ENCODE data around the gene NFIX. TPM values are rescaled to one million over a fixed set of nuclear protein-coding genes. Genes with fewer than 3 reads are reported as not detected.

NFIX gene
- total and polyA plus RNA-seq, 9 of the 15 experiments (the other 6 are each of a cell fraction or from before 2014, with no cell fraction given): 0.28 to 26.8 (median 5.4) TPM

DNA sequence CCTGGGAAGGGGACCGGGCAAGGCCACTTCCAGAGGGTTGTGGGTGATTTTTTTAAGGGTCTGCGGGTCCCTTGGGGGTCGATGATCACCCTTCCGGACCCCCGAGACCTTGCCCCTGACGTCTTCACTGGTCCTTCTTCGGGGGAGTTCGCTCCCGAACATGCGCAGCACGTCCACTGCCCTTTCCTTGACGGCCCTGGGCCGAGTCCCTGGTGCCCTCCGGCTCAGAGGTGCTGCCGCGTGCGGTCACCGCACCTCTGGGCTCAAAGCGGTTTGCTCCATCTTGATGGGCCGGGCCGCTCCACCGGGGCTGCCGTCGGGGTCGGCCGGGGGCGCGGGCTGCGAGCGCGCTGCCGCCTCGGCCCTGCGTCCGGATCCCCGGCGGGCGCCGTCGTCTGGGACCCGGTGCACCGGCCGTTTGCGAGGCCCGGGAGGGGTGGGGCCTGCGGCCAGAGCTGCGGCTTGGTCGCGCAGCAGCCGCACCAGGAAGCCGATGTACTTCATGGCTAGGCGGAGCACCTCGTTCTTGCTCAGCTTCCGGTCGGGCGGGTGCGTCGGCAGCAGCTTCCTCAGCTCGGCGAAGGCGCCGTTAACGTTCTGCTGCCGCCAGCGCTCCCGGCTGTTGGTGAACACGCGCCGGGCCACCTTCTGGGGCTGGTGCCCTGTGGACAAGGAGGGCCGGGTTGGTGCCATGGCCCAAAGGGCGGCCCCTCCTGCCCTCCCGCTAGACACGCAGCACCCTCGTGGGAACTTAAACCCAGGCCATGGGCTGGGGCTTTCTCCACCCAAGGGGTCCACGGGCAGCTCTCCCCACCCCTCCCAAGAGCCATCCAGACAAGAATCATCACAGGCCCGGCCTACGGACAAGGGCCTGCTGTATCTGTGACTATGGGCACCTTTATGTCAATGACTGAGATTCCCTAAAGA lies 104.1 kb downstream of the NFIX start (continued):
- TF ChIP-seq ETV6 (IDR thresholded peaks at IDR 0.05; ENCODE audit: borderline replicate concordance in 1 of 2, low read depth in 2 of 2, low read length in 1 of 2) (no peak; a peak in 1 of 4 replicates), ETV6 (CRISPR knock-in tag; IDR thresholded peaks at IDR 0.05; ENCODE audit: borderline replicate concordance) (no peak), NR2C2 (CRISPR knock-in tag; IDR thresholded peaks at IDR 0.05) (0 out of 2 replicates have a peak, but pooled peaks have one; percentile 16), NR2C2 (tag; IDR thresholded peaks at IDR 0.05) (0 out of 2 replicates have a peak, but pooled peaks have one; percentile 53), MEF2A (IDR thresholded peaks at IDR 0.05; ENCODE audit: control insufficient read depth, low read depth, low read length) (no peak), OTX1 (CRISPR knock-in tag; IDR thresholded peaks at IDR 0.05) (peak; percentile 71; the same call in 1 of the 2 replicates), NR2C1 (IDR thresholded peaks at IDR 0.05) (no peak), NR2C1 (tag; IDR thresholded peaks at IDR 0.05) (0 out of 2 replicates have a peak, but pooled peaks have one; percentile 14), HSF4 (CRISPR knock-in tag; IDR thresholded peaks at IDR 0.05; ENCODE audit: borderline replicate concordance) (peak; percentile 46; the same call in 1 of the 2 replicates), ZNF143 (CRISPR knock-in tag; IDR thresholded peaks at IDR 0.05) (no peak), SREBF1 (IDR thresholded peaks at IDR 0.05; ENCODE audit: borderline replicate concordance, low read depth, low read length) (no peak), KLF1 (tag; IDR thresholded peaks at IDR 0.05) (peak; percentile 66), GTF2A2 (tag; IDR thresholded peaks at IDR 0.05) (no peak)
- TF ChIP-seq, protein P1, sequence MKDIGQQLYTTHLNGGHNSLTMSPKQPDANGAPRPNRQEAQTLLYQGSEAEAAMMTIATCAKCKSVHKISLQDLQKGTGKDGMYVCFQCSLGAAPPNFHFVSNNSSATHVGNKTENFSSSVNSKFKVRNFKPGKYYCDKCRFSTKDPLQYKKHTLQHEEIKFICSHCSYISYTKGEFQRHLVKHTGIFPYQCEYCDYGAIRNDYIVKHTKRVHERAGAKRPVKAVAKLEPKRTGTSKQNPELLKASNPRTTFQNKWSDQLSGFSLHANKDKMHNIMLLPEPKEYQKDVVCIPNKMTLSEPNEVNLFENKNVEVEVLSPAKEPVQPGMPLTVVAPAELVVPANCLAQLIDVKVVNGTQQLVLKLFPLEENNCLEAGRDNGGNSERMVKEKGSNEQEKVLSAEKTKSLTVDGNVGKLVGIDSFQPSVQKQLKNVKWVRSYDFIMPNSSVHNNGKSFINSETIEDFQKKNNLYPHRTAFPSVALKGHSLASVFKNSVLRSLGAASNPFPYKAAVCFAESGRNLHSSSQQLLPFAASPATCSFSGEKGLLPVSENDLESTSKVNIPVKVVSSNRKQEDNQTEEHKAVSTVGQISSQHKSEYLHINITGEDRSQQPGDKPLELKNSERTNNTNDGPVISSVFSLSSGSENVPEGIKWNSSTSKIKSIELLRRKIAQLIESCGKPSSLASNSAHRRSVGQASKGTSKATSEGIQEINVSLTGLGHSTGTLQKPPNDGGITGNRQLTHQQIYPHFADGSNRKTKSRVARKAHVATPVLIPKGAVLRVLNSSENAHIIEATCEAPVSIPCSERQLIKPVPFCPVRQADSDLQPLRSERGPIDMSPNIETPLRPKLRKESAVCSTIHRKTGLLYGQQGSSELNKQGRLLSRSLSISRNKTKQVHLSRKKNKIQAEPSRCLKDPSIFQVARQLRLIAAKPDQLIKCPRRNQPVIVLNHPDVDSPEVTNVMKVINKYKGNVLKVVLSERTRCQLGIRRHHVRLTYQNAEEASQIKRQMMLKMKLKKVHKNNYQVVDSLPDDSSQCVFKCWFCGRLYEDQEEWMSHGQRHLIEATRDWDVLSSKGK (CRISPR knock-in tag; IDR thresholded peaks at IDR 0.05): no peak
- TF ChIP-seq, protein P2, sequence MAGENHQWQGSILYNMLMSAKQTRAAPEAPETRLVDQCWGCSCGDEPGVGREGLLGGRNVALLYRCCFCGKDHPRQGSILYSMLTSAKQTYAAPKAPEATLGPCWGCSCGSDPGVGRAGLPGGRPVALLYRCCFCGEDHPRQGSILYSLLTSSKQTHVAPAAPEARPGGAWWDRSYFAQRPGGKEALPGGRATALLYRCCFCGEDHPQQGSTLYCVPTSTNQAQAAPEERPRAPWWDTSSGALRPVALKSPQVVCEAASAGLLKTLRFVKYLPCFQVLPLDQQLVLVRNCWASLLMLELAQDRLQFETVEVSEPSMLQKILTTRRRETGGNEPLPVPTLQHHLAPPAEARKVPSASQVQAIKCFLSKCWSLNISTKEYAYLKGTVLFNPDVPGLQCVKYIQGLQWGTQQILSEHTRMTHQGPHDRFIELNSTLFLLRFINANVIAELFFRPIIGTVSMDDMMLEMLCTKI (IDR thresholded peaks at IDR 0.05; ENCODE audit: partially characterized antibody): no peak
- TF ChIP-seq, protein P3, sequence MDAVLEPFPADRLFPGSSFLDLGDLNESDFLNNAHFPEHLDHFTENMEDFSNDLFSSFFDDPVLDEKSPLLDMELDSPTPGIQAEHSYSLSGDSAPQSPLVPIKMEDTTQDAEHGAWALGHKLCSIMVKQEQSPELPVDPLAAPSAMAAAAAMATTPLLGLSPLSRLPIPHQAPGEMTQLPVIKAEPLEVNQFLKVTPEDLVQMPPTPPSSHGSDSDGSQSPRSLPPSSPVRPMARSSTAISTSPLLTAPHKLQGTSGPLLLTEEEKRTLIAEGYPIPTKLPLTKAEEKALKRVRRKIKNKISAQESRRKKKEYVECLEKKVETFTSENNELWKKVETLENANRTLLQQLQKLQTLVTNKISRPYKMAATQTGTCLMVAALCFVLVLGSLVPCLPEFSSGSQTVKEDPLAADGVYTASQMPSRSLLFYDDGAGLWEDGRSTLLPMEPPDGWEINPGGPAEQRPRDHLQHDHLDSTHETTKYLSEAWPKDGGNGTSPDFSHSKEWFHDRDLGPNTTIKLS (IDR thresholded peaks at IDR 0.05; ENCODE audit: borderline replicate concordance, low read depth): peak; percentile 50; the same call in 1 of the 2 replicates
- TF ChIP-seq, protein P4, sequence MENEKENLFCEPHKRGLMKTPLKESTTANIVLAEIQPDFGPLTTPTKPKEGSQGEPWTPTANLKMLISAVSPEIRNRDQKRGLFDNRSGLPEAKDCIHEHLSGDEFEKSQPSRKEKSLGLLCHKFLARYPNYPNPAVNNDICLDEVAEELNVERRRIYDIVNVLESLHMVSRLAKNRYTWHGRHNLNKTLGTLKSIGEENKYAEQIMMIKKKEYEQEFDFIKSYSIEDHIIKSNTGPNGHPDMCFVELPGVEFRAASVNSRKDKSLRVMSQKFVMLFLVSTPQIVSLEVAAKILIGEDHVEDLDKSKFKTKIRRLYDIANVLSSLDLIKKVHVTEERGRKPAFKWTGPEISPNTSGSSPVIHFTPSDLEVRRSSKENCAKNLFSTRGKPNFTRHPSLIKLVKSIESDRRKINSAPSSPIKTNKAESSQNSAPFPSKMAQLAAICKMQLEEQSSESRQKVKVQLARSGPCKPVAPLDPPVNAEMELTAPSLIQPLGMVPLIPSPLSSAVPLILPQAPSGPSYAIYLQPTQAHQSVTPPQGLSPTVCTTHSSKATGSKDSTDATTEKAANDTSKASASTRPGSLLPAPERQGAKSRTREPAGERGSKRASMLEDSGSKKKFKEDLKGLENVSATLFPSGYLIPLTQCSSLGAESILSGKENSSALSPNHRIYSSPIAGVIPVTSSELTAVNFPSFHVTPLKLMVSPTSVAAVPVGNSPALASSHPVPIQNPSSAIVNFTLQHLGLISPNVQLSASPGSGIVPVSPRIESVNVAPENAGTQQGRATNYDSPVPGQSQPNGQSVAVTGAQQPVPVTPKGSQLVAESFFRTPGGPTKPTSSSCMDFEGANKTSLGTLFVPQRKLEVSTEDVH (IDR thresholded peaks at IDR 0.05; ENCODE audit: low read depth, partially characterized antibody): peak; percentile 13
